Esophagus mucosa (tissue), 1 donor: ENCODE measurements around the gene MAN2A1. TPM values are rescaled to one million over a fixed set of nuclear protein-coding genes. Genes with fewer than 3 reads are reported as not detected.
A peak's percentile ranks its signal among the peaks of the same experiment; 100 is the strongest.
"Not testable (repeated sequence)": the region's sequence is repeated elsewhere in the genome, so short reads cannot be mapped to it uniquely, and the experiment has no call there.

Experiments used
- ATAC-seq: fragments of 200-7000 bp; cut with Tn5 transposase; one replicate; pipeline ENCODE4 v1.9.1; 2020
- total RNA-seq: library from RNA; stranded (reverse); gene quantifications from one replicate; pipeline ENCODE4 v1.2.4, GENCODE V29; 2023
- donor health status: DM: yes; HTN: yes; CAD: no.

MAN2A1 gene
- total RNA-seq, 1 donor from 2014 or later: 36.6 TPM

- ATAC-seq: no peak
Observed at GRCh38 chr5:109830955-109831502, 141.3 kb downstream of the MAN2A1 start.

- not testable (repeated sequence) for ATAC-seq
Observed at GRCh38 chr5:109832207-109833188, 142.8 kb downstream of the MAN2A1 start.

GRCh38 chr5:109833946-109834345 is 144.2 kb downstream of the MAN2A1 start:
- no peak for ATAC-seq

GRCh38 chr5:109836280-109836679 is 146.6 kb downstream of the MAN2A1 start:
- no peak for ATAC-seq

- no peak for ATAC-seq
Observed at GRCh38 chr5:109837231-109837861, 147.6 kb downstream of the MAN2A1 start.

GRCh38 chr5:109838157-109838556 is 148.4 kb downstream of the MAN2A1 start:
- ATAC-seq: no peak

- no peak for ATAC-seq
Observed at GRCh38 chr5:109844148-109844547, 154.4 kb downstream of the MAN2A1 start.

- ATAC-seq: no peak
Observed at GRCh38 chr5:109844695-109845094, 155.0 kb downstream of the MAN2A1 start.

GRCh38 chr5:109848130-109848529 is 158.4 kb downstream of the MAN2A1 start:
- no peak for ATAC-seq

GRCh38 chr5:109849478-109850088 is 159.9 kb downstream of the MAN2A1 start:
- no peak for ATAC-seq

- no peak for ATAC-seq
Observed at GRCh38 chr5:109852371-109853155, 162.8 kb downstream of the MAN2A1 start.

GRCh38 chr5:109853377-109853776 is 163.7 kb downstream of the MAN2A1 start:
- no peak for ATAC-seq

- no peak for ATAC-seq
Observed at GRCh38 chr5:109855056-109855455, 165.3 kb downstream of the MAN2A1 start.

GRCh38 chr5:109857405-109858031 is 167.8 kb downstream of the MAN2A1 start:
- peak; percentile 74 for ATAC-seq

- no peak for ATAC-seq
Observed at GRCh38 chr5:109859537-109859936, 169.8 kb downstream of the MAN2A1 start.

GRCh38 chr5:109862301-109862700 is 172.6 kb downstream of the MAN2A1 start:
- no peak for ATAC-seq

GRCh38 chr5:109863752-109864151 is 174.0 kb downstream of the MAN2A1 start:
- ATAC-seq: no peak

- ATAC-seq: peak; percentile 92
Observed at GRCh38 chr5:109865637-109866036, 175.9 kb downstream of the MAN2A1 start.

GRCh38 chr5:109866051-109866450 is 176.3 kb downstream of the MAN2A1 start:
- peak; percentile 29 for ATAC-seq

- ATAC-seq: no peak
Observed at GRCh38 chr5:109868737-109869136, 179.0 kb downstream of the MAN2A1 start.

- no peak for ATAC-seq
Observed at GRCh38 chr5:109873687-109874086, 184.0 kb downstream of the MAN2A1 start.

GRCh38 chr5:109874108-109874507 is 184.4 kb downstream of the MAN2A1 start:
- ATAC-seq: no peak
